NCI-H1092 treated with DMSO at 0.1 percent for 48 hours (cell line): ENCODE measurements around the gene ACAD10.
"Not testable (repeated sequence)": the region's sequence is repeated elsewhere in the genome, so short reads cannot be mapped to it uniquely, and the experiment has no call there.

ENCODE experiments used
- DNase-seq: peaks from one replicate; lab custom pipeline; 2025; lab: John Stamatoyannopoulos, UW

Gene ACAD10

DNA sequence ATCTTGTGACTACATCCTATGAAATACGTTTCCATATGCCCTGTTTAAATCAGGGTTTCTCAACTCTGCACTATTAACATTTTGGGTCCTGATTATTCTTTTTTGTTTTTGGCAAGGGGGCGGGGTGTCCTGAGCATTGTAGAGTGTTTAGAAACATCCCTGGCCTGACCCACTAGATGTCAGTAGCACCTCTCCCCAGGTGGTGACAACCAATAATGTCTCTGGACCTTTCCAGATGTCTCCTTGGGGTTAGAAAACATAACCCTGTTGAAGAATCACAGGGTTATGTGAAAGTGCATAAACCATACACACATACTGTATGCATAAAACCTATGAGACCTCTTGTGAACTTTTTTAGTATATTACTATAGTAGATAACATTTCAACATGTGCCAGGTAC is 1.4 kb downstream of the ACAD10 start:
- no peak for DNase-seq

DNA sequence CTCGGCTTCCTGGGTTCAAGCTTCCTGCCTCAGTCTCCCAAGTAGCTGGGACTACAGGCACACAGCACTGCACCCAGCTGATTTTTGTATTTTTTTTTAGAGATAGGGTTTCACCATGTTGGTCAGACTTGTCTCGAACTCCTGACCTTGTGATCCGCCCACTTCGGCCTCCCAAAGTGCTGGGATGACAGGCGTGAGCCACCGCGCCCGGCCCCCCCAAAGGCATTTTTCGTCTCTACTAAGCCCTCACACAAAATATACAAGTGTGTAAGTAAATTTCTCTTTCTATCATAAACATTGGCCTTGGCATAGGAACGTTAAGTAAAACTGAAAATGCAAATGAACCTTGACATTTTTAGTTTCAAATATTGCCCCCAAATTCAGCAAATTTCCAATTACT is 2.1 kb downstream of the ACAD10 start:
- DNase-seq: no peak

DNA sequence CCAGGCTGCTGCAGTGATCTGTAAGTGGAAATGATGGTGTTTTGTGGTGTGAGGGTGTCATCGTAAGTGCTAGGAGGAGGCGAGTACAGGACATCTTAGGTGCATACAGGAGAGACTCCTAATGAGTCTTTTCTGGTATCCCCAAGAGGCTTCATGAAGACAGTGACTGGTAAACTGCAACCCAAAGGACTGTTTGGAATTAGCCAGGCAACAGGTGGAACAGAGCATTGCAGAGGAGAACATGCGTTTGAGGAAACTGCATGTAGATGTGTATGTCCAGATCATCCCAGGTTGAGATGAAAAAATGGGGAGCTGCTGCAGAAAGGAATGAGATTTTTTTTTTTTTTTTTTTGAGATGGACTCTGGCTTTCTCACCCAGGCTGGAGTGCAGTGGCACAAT is 5.4 kb downstream of the ACAD10 start:
- no peak for DNase-seq

DNA sequence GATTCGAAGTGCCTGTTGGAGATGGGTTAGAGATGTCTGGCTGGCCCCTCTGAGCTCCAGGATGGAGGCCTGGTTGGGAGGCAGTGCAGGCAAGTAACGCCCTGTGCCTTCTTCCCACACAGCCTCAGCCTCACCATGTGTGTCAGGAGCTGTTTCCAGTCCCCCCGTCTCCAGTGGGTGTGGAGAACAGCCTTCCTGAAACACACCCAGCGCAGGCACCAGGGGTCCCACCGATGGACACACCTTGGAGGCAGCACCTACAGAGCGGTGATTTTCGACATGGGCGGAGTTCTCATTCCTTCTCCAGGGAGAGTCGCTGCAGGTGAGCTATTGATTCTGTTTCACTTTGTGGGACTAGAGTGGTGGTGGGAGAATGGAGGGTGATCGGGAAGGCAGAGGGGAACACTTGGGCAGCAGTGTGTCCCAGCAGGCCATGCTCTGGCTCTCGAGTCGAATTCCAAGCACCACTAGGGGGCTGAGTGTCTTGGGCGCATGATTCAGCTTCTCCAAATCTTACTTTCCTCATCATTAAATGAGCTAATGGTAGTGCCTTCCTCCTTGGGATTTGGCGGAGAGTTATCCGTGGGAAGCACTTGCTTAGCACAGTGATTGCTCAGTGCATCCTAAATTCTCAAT is 6.8 kb downstream of the ACAD10 start:
- DNase-seq: no peak

DNA sequence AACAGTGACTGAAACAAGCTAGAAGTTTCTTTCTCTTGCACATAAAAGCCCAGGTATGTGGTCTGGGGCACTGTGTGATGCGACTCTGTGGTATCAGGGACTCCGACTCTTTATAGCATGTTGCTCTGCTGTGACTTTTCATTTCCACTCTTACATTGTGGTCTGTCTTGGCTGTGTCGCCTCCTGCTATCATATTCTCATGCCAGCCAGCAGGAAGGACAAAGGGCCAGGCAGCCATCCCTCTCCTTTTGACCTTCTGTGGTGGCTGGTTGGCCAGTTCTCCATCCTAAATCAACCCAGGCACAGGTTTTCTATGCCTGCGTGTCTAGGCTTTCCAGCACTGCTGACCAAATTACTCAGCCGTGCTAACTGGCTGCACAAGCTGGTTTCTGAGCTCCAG is 8.0 kb downstream of the ACAD10 start:
- DNase-seq: no peak

DNA sequence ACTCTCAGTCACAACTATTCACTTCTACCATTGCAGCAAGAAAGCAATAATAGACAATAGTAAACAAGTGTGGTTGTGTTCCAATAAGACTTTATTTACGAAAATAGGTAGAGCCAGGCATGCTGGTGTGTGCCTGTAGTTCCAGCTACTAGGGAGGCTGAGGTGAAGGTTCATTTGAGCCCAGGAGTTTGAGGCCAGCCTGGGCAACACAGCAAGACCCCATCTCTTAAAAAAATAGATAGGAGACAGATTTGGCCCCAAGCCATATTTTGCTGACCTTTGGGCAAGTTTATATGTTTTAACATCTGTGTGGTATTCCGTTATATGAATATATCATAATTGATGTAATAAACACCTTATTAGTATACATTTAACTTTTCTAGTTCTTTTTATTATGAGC is 14.1 kb downstream of the ACAD10 start:
- DNase-seq: no peak

DNA sequence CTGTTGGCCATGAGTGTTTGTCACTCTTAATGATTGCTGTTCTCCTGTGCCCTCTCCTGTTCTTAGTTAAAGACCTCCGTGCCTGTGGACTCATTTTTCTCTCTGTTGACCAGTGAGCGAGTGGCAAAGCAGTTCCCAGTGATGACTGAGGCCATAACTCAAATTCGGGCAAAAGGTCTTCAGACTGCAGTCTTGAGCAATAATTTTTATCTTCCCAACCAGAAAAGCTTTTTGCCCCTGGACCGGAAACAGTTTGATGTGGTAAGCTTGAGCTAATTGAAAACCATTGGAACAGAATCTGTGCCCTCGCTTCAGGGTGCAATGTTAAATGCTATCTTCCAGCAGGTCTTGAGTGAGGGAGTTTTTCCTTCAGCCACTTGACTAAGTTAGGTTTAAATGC is 19.8 kb downstream of the ACAD10 start:
- DNase-seq: no peak

DNA sequence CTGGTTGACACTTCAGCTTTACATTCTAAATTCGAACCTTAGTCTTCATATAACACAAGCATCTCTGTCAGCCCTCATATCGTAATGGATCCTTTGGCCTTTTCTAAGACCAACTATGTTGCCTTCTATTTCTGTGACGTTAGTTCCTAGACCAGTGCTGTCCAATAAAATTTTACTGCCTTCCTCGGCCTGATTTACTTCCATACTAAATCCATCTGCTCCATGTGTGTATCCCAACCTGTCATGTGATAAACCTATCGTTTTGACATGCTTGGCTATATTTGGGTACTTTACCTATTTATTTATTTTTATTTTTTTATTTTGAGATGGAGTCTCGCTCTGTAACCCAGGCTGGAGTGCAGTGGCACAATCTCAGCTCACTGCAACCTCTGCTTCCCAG is 20.3 kb downstream of the ACAD10 start:
- no peak for DNase-seq

DNA sequence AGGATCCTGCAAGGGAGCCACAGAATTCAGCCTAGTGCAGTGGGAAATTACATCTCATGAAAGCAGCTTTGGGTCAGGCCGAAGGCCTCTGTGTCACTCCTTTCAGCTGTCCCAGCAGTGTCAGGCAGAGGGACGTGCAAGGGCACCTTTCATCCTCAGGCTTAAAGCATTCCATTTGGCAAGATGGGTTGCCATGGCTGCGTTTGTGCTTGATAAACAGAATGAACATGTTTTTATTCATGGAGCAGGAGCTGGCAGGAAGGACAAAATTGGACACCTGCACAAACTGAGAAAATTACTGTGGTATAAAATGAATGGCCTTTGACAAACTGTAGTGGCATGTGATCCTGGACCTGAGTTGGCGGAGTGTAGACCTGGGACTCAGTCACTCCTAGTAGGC is 29.4 kb downstream of the ACAD10 start:
- peak; percentile 25 for DNase-seq

DNA sequence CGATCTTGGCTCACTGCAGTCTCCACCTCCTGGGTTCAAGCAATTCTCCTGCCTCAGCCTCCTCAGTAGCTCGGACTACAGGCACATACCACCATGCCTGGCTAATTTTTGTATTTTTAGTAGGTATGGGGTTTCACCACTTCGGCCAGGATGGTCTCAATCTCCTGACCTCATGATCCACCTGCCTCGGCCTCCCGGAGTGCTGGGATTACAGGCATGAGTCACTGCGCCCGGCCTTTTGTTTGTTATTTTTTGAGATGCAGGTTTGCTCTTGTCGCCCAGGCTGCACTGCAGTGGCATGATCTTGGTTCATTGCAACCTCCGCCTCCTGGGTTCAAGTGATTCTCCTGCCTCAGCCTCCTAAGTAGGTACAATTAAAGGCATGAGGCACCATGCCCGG is 33.5 kb downstream of the ACAD10 start:
- not testable (repeated sequence) for DNase-seq

DNA sequence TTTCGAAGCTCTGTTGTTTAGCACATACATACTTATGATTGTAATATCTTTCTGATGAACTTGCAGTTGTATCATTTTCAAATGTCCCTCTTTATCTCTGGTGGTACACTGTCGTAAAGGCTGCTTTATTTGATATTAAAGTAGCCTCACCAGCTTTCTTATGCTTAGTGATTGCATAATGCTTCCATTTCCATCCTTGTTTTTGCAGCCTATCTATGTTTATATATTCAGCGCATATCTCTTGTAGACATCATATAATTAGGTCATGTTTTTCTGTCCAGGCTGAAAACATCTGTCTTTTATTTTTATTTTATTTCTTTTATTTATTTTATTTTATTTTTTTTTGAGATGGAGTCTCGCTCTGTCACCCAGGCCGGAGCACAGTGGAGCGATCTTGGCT is 34.6 kb downstream of the ACAD10 start:
- no peak for DNase-seq

DNA sequence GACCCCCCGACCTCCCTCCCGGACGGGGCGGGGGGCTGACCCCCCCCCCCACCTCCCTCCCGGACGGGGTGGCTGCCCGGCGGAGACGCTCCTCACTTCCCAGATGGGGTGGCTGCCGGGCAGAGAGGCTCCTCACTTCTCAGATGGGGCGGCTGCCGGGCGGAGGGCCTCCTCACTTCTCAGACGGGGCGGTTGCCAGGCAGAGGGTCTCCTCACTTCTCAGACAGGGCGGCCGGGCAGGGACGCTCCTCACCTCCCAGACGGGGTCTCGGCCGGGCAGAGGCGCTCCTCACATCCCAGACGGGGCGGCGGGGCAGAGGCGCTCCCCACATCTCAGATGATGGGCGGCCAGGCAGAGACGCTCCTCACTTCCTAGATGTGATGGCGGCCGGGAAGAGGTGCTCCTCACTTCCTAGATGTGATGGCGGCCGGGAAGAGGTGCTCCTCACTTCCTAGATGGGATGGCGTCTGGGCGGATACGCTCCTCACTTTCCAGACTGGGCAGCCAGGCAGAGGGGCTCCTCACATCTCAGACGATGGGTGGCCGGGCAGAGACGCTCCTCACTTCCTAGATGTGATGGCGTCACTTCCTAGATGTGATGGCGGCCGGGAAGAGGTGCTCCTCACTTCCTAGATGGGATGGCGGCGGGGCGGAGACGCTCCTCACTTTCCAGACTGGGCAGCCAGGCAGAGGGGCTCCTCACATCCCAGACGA is 38.0 kb downstream of the ACAD10 start:
- not testable (repeated sequence) for DNase-seq

DNA sequence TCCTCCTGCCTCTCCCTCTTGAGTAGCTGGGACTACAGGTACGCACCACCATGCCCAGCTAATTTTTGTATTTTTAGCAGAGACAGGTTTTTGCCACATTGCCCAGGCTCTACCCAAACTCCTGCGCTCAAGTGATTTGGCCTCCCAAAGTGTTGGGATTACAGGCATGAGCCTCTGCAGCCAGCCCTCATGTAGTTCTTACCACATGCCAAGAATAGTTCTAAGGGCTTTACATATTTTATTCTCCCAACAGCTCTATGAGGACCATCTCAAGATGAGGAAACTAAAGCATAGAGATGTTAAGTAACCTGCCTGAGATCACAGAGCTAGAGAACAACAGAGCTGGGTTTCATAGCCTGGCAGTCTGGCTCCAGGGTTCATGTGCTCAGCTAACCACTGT is 42.9 kb downstream of the ACAD10 start:
- no peak for DNase-seq

DNA sequence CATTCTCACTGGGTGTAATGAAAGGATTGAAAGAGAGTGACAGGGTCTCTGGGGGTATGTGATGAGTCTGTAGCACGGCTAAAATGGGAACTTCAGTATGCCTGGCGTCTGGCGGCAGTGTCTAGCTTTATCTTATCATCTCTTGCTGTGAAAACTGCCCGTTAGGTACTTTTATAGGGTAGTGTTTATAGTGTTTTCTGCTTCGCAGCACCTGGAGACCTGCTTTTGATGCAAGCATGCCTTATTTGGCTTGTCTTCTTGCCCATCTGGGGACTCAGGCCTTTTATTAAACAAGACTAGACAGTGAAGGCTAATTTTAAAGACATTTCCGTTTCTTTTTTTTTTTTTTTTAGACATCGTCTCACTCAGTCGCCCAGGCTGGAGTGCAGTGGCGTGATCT is 44.6 kb downstream of the ACAD10 start:
- no peak for DNase-seq

DNA sequence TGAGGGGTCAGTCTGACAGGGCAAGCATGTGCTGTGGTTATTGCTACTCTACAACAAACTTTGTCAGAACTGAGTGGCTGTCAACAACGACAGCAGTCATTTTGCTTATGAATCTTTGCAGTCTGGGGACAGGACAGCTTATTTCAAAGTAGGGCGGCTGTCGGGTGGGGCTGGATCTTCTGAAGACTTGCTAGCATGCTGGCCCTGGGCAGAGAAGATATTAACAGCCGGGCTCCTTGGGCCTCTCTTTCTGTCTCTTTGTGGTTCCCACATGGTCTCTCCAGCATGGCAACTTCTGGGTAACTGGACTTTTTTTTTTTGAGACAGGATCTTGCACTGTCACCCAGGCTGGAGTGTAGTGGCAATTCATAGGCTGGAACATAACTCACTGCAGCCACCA is 46.9 kb downstream of the ACAD10 start:
- DNase-seq: no peak

DNA sequence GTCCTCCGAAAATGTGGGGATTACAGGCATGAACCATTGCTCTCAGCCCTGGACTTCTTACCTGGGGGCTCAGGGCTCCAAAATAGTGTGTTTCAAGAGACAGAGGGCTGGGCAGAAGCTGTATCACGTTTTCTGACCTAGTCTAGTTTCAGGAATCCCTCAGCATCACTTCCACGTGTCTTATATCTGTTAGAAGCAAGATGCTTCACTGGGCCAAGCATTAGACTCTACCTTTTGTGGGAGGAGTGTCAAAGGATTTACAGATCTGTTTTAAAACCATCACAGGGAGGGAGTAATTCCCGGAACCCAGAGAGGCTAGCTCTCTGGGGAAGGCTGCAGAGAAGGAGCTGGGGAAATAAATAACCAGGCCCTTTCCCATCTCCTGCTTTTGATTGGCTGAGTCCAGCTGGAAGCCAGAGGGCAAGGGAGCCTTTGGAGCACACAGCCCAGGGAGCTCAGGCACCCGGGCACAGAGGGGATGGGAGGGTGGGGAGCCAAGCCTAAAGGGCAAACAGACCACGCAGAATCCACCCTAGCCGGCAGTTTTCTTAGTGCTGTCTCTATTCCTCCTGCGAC is 47.6 kb downstream of the ACAD10 start:
- no peak for DNase-seq

DNA sequence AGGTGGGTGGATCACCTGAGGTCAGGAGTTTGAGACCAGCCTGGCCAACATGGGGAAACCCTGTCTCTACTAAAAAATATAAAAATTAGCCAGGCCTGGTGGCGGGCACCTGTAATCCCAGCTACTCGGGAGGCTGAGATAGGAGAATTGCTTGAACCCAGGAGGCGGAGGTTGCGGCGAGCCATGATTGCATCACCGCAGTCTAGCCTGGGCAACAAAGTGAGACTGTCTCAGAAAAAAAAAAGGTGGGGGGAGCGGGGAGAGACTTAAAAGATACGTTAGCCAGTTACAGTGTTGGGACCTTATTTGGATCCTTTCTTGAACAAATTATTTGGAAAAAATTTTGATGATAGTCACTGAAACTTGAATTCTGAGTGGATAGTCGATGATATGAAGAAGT is 53.7 kb downstream of the ACAD10 start:
- DNase-seq: not testable (repeated sequence)

DNA sequence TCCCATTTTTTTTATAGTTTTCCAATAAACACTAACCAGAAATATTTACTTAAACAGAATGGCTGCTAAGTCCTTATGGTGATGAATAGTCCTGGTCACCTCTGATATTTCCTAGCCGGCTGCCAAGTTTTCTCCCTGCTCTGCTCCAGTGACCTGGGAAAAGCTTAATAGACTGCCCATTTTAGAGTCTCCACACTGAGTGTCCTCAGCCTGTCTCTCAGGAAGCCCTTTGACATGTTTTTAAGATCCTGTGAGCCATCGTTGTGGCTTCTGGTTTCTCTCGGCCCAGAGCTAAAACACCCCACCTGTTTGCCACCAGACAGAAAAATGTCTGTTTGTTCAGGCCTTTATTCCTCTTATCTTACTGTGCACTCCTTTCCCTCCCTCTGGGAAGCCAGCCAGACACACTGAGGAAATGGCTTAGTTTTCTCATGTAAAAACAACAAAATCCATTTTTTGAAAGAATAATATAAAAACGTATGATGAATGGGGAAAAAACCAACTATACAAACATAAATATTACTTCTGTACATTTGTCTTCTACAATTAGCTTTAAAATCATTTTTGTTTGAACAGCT is 55.5 kb downstream of the ACAD10 start:
- DNase-seq: peak; percentile 87

DNA sequence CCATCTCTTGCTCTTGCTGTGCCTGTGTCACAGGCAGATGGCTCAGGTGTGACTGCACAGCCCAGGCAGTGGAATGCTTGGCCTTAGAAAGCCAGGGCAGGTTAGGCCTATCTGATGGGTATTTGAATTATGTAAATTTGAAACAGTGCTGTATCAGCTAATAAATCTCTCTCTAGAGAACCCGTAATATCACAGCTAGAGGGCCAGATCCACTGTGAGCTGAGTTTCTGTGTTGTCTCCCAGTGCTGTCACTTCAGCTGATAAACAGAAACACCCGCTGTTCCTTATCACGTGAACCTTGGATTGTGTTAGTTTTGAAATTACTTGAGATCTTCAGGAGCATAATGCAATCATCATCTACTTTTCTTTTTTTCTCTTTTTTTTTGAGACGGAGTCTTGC is 59.4 kb downstream of the ACAD10 start:
- DNase-seq: no peak

DNA sequence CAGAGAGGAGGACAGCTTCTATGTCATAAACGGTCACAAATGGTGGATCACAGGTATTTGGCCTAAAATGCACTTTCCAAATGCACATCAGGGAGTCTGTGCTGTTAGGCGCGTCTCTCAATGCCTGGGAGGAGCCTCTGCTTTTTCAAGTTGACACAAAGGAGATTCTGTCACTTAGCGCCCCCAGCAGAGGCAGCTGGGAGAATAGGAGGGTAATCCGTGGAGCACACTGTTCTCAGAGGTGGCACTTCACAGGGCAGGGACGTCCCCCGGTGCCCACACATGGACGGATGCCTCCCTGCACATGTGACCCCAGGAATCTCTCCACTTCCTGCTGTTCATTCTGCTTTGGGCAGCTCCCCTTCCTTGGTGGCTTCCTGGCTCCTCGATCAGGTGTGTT is 61.5 kb downstream of the ACAD10 start:
- DNase-seq: no peak

DNA sequence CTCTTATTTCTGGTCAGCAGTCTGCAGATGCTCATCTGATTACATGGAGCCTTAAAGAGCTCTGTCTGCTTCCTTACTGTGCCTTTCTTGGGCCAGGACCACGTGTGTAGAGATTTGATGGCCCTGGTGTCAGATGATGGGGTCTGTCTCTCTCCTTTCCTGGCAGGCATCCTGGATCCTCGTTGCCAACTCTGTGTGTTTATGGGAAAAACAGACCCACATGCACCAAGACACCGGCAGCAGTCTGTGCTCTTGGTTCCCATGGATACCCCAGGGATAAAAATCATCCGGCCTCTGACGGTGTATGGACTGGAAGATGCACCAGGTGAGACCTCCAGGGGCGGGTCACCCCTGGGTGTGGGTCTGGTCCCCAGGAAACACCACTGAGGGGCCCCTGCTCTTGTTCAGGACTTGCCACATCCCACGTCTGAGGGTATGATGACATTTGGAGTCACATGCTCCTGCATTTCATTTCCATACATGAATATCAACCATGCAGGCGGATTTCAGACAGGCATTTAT is 62.4 kb downstream of the ACAD10 start:
- DNase-seq: peak; percentile 8

DNA sequence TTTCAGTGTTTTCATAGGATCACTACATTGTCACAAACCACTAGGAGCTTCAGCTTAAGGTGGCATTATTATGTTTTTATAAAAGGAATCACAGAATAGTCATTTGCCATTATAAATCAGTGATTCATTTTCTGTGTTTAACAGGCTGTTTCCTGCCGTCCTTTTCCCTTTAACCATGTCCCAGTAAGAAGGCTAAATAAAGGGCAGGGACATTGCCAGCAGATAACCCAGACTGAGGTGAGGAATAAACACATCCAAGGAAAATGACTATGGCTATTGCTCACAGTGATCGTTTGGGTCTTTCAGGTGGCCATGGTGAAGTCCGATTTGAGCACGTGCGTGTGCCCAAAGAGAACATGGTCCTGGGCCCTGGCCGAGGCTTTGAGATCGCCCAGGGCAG is 63.0 kb downstream of the ACAD10 start:
- DNase-seq: no peak

DNA sequence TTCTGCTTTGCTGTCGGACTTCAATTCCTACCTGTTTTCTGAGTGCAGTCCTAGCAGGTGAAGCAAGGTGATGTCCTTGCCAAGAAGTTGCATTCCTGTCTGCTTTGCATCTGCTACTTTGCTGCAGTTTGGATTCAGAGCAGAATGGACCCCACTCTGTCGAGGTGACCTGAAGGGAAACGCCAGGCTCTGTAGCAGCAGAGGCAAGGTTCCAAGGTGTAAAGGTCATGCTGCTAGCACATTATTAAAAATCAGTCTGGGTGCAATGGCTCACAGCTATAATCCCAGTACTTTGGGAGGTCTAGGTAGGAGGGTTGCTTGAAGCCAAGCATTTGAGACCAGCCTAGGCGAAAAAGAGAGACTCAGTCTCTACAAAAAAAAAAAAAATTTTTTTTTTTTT is 63.5 kb downstream of the ACAD10 start:
- no peak for DNase-seq
